Measurements from ENCODE around the gene MTARC2.

DNA sequence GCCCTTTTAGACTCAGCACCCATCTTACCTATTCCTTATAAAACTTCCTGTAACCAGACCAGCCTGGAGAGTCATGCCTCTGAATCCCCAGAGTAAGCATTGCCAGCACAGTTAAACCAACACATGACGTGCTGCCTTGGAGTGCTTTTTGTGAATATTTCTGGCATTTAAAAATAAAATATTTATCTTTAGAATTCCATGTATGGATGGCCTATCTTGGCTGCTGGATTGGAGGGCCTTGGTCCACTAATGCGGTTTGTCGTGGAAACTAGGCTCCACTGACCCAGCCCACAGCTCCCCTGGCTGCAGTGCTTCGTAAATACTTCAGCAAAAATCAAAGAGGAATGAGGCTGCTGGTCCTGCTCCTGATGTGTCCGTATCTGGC, 56.1 kb downstream of the MTARC2 start:
- TF ChIP-seq, protein P1, sequence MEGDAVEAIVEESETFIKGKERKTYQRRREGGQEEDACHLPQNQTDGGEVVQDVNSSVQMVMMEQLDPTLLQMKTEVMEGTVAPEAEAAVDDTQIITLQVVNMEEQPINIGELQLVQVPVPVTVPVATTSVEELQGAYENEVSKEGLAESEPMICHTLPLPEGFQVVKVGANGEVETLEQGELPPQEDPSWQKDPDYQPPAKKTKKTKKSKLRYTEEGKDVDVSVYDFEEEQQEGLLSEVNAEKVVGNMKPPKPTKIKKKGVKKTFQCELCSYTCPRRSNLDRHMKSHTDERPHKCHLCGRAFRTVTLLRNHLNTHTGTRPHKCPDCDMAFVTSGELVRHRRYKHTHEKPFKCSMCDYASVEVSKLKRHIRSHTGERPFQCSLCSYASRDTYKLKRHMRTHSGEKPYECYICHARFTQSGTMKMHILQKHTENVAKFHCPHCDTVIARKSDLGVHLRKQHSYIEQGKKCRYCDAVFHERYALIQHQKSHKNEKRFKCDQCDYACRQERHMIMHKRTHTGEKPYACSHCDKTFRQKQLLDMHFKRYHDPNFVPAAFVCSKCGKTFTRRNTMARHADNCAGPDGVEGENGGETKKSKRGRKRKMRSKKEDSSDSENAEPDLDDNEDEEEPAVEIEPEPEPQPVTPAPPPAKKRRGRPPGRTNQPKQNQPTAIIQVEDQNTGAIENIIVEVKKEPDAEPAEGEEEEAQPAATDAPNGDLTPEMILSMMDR (conservative IDR thresholded peaks at IDR 0.05; ENCODE audit: low read depth, low read length): no peak
- TF ChIP-seq EZH2phosphoT487 (IDR thresholded peaks at IDR 0.05; ENCODE audit: borderline replicate concordance, low read length) (no peak), EZH2 (IDR thresholded peaks at IDR 0.05; ENCODE audit: low read length, unreplicated experiment) (no peak)

All from PC-3 (cell line).